ENCODE measurements around the gene ITGA2B. TPM values are rescaled to one million over a fixed set of nuclear protein-coding genes. Genes with fewer than 3 reads are reported as not detected.

The ITGA2B gene
- total and polyA plus RNA-seq, 2 of the 8 experiments (the other 6 are each of a cell fraction or from before 2014, with no cell fraction given): 6.9 to 12.3 TPM

- H3K4me3 ChIP-seq (ENCODE audit: extremely low read depth in 1 of 4, insufficient read depth in 2 of 4, low read depth in 3 of 4, low read length in 4 of 4): no peak overlapping the region
- H3K23me2 ChIP-seq (ENCODE audit: low read depth, low read length): peaks cover 9% of the 10 kb centered on the region; the same call in 1 of the 2 replicates
- H3K4ac ChIP-seq (replicated peaks; ENCODE audit: insufficient read length, low read depth, low read length): no peak overlapping the region
- no peak overlapping the region for H4K5ac ChIP-seq (ENCODE audit: insufficient read length, low read depth, low read length)
- no peak overlapping the region for H3K56ac ChIP-seq (replicated peaks; ENCODE audit: insufficient read length, low read depth, low read length)
- no peak overlapping the region for H3K9ac ChIP-seq (replicated peaks in 1 of 4; ENCODE audit: extremely low read depth in 1 of 4, low read depth in 3 of 4, low read length in 3 of 4)
- TF ChIP-seq ATF3 (IDR thresholded peaks at IDR 0.05; ENCODE audit: insufficient read depth, low read depth, low read length) (no peak), TBP (IDR thresholded peaks at IDR 0.05; ENCODE audit: low read depth, low read length) (no peak), EZH2 (IDR thresholded peaks at IDR 0.05; ENCODE audit: low read depth, low read length, severe bottlenecking) (no peak), CBX8 (IDR thresholded peaks at IDR 0.05; ENCODE audit: borderline replicate concordance, low read depth, low read length) (no peak), ASH2L (IDR thresholded peaks at IDR 0.05; ENCODE audit: low read length) (no peak), SIX5 (IDR thresholded peaks at IDR 0.05; ENCODE audit: low read depth, low read length) (no peak), NANOG (IDR thresholded peaks at IDR 0.05; ENCODE audit: insufficient read depth, low read depth, low read length, poor library complexity, severe bottlenecking) (no peak), RXRA (IDR thresholded peaks at IDR 0.05; ENCODE audit: insufficient read depth, low read depth, low read length) (no peak), RNF2 (IDR thresholded peaks at IDR 0.05; ENCODE audit: borderline replicate concordance, low read depth, low read length, missing control alignments, poor library complexity, severe bottlenecking) (no peak), SP4 (IDR thresholded peaks at IDR 0.05; ENCODE audit: low read length) (no peak), SIN3A (conservative IDR thresholded peaks at IDR 0.05 in 1 of 2, IDR thresholded peaks at IDR 0.05 in 1 of 2; ENCODE audit: low read depth in 1 of 2, low read length in 2 of 2) (no peak), CREB1 (IDR thresholded peaks at IDR 0.05) (no peak)
- H3K14ac ChIP-seq (ENCODE audit: insufficient read length): no peak overlapping the region
- no peak overlapping the region; the same call in 1 of the 2 replicates for H3K18ac ChIP-seq (ENCODE audit: extremely low read depth, low read length)
- H3K9me3 ChIP-seq (ENCODE audit: insufficient read depth in 2 of 2, low read depth in 1 of 2, low read length in 1 of 2): no peaks in the 10 kb centered on the region
- H3K4me2 ChIP-seq (ENCODE audit: insufficient read depth in 1 of 2, low read depth in 2 of 2, low read length in 2 of 2): no peak overlapping the region
- no peak overlapping the region for H4K8ac ChIP-seq (ENCODE audit: extremely low read depth, insufficient read depth, low read length)
- peaks cover 0 to 4% of the 10 kb centered on the region in 2 experiments for H4K20me1 ChIP-seq (replicated peaks in 1 of 2; ENCODE audit: control insufficient read depth in 1 of 2, insufficient read depth in 2 of 2, low read length in 2 of 2)
- H2BK12ac ChIP-seq (ENCODE audit: low read depth, low read length): peak overlapping the region; percentile 39; the same call in 1 of the 2 replicates
- no peak overlapping the region for H2BK15ac ChIP-seq (ENCODE audit: low read length)
- peaks cover 4 to 24% (median 14%) of the 10 kb centered on the region in 4 experiments for H3K4me1 ChIP-seq (replicated peaks in 1 of 4; ENCODE audit: control insufficient read depth in 3 of 4, insufficient read depth in 4 of 4, low read length in 3 of 4)
- H4K91ac ChIP-seq (replicated peaks; ENCODE audit: insufficient read length, low read length): peak overlapping the region; percentile 30
- H3K79me2 ChIP-seq (ENCODE audit: control insufficient read depth in 1 of 2, insufficient read depth in 2 of 2, low read length in 2 of 2): no peaks in the 10 kb centered on the region
- H2BK20ac ChIP-seq (ENCODE audit: low read length): no peak overlapping the region
- H3K27ac ChIP-seq (ENCODE audit: low read depth, low read length): no peak overlapping the region
- H2BK5ac ChIP-seq (ENCODE audit: low read depth, low read length): no peak overlapping the region
- WGBS, 2 experiments (ENCODE audit: extremely low coverage in 1 of 2, insufficient coverage in 1 of 2, insufficient read length in 1 of 2, insufficient replicate concordance in 2 of 2, low coverage in 1 of 2, low lambda C conversion rate in 2 of 2, missing lambda C conversion rate in 1 of 2): 91% methylated on average over 10 of the region's 10 CpGs; no CpG with 5 or more reads in 1 of the 2 experiments
- H3K27me3 ChIP-seq (replicated peaks in 1 of 4; ENCODE audit: control insufficient read depth in 3 of 4, extremely low read depth in 1 of 4, insufficient read depth in 3 of 4, low read length in 3 of 4): peaks cover 10 to 21% (median 20%) of the 10 kb centered on the region in 4 experiments
- H2AK5ac ChIP-seq (ENCODE audit: low read depth, low read length): no peak overlapping the region
- DNase-seq (ENCODE audit: low read depth in 1 of 2, low spot score in 2 of 2): no peak
- FAIRE-seq: no peak
- no peak overlapping the region for H2AFZ ChIP-seq (ENCODE audit: low read length)
- no peak overlapping the region for H3K23ac ChIP-seq (ENCODE audit: insufficient read length)
- no peaks in the 10 kb centered on the region for H3K79me1 ChIP-seq (ENCODE audit: low read depth, low read length)
- no peaks in the 10 kb centered on the region for H3K36me3 ChIP-seq (ENCODE audit: control insufficient read depth in 2 of 4, insufficient read depth in 4 of 4, low read length in 3 of 4)
- CTCF ChIA-PET (ENCODE audit: partially characterized antibody): interaction anchor here (0.7 to 13.8 kb wide), 8 partner anchors 9 to 500 kb away, joined by 3 to 177 read pairs (median 4); partner anchors contain the start of gene FAM171A2
- H2BK120ac ChIP-seq (replicated peaks; ENCODE audit: low read depth, low read length): no peak overlapping the region
- POLR2A ChIA-PET (ENCODE audit: partially characterized antibody): interaction anchor here (1.3 to 1.6 kb wide), 2 partner anchors 13 to 143 kb away, joined by 3 read pairs; no protein-coding TSS in a partner anchor
These were observed 9.6 kb downstream of the ITGA2B start for GRCh38 chr17:44379887-44380286.
